ENCODE data around the gene PTGES3L.
"Not testable (repeated sequence)": the region's sequence is repeated elsewhere in the genome, so short reads cannot be mapped to it uniquely, and the experiment has no call there.

Gene PTGES3L

DNA sequence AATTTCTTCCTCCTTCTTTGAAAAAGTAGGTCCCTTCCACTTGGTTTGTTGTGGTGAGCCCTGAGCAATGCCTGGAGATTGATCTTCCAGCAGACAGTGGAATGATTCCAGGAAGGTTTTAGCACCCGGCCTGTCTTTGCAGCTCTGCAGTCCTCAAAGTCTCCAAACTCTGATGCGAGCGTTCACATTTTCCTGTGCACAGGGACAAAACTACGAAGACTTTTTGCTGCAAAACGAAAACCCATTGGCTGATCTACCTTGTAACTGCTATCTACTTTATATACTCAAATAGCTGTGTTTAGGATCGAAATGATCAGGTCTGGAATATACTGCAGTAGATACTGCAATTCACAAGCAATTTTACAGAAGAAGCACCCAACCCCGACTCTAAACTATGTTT, 57.6 kb downstream of the PTGES3L start:
- no peak for DNase-seq (ENCODE audit: low read depth in 2 of 3, low spot score in 2 of 3)

DNA sequence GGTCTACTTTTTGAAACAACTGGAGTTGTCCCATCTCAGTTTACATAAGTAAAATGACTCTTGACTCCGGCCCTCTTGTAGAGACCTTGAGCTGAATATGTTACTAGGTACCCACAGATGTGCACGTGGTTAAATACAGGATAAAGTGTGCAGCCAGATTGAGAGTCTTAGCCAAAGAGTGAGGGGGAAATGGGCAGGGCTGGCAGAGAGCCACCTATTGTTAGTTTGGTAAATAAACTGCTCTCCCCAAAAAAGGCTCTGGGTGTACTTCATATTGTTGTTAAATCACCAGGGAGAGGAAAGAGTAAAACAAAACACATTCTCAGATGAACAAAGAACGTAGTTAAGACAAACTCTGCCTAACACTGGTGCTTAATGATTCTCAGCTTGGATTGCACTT, 59.0 kb downstream of the PTGES3L start:
- DNase-seq (ENCODE audit: low read depth in 2 of 3, low spot score in 2 of 3): no peak

DNA sequence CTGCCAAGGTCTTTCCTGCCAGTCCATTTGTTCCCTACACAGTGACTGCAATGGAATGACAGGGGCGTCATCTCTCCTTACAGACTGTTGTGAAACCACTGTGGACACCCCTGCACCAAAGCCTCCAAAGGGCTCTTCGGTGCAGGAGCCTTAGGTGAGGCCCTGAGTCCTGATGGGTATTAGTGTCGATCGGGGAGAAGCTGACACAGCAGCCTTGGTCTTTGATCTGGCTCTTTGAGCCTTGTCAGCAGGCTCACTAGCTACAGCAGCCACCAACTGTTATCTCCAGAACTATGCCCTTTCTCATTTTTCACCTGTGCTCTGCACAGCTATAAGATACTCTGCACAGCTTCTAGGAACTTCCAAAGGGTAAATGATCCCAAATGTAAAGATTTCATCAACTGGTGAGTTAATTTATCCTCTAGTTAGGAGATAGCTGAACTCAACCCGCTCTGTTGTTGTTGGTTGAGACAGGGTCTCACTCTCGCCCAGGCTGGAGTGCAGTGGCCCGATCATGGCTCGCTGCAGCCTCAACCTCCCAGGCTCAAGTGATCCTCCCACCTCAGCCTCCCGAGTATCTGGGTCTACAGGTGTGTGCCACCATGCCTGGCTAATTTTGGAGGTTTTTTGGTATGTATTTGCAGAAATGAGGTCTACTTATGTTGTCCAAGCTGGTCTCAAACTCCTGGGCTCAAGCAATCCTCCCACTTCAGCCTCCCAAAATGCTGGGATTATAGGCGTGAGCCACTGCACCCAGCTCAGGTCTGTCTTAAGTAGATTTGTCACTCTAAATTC, 59.6 kb downstream of the PTGES3L start:
- DNase-seq (ENCODE audit: low read depth in 2 of 3, low spot score in 2 of 3): no peak

DNA sequence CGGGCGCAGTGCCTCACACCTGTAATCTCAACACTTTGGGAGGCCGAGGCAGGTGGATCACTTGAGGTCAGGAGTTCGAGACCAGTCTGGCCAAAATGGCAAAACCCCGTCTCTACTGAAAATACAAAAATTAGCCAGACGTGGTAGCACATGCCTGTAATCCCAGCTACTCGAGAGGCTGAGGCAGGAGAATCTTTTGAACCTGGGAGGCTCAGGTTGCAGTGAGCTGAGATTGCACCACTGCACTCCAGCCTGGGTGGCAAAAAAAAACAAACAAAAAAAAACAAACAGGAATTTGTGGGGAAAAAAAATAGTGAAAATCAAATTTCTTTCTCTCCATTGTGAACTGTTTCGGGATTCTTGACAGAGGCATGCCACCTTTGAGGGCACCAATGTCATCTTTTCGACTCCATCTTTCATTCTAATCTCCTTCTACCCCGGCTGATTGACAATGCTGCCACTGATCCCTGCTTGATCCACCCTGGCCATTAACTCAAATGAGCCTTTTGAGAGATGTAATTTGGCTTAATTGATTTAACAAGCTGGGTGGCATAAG, 60.3 kb downstream of the PTGES3L start:
- DNase-seq (ENCODE audit: low read depth in 2 of 3, low spot score in 2 of 3): not testable (repeated sequence)

DNA sequence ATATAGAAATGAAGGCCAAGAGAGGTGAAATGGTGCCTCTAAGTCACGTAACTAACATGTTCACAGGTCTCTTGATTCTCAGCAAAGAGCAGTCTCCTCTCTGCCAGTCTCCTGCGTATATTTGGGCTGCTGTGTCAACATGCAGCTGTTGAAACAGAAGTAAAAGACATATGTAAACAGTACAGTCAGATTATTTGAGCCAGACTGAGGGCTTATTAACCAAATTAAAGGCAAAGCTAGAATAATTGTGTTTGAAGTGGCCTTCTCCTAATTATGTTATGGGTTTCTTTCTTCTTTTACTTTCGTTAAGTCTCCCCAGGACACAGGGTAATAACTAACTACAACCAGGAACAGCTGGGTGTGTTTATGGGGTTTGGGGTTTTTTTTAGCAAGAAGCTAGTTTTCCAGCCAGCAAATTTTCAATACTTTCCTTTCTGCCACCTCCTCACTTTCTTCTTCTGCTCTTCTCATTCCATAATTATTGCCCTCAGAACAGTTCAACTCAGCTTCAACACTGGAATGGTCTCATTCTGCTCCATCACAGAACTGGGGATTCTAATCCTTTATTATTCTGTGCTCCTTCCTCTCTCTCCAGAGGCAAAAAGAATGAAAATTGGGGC, 60.9 kb downstream of the PTGES3L start:
- DNase-seq (ENCODE audit: low read depth in 2 of 3, low spot score in 2 of 3): no peak
